Gastrocnemius medialis (tissue), 4 donors: ENCODE data around the gene AKIP1. TPM values are rescaled to one million over a fixed set of nuclear protein-coding genes. Genes with fewer than 3 reads are reported as not detected.
A peak's percentile ranks its signal among the peaks of the same experiment; 100 is the strongest.

Experiments used
- ATAC-seq, 2 donors: fragments of 150-250 bp; one replicate each; pipeline ENCODE4 v1.9.1; 2016
- DNase-seq, 2 donors: peaks; one replicate each; pipeline ENCODE4 v3.0.0-alpha.2; 2019
- H3K27ac ChIP-seq, 4 donors: fragments of 200-600 bp; sonication (generic); 1 replicate in 1 of 4; 2 replicates in 3 of 4; pipeline ENCODE4 v1.5.1; 2016 to 2018; ENCODE audit warnings: mild to moderate bottlenecking in 2 of 4, moderate library complexity in 1 of 4
- H3K27me3 ChIP-seq, 3 donors: fragments of 200-600 bp; sonication (generic) in 2 of 3; 1 replicate in 1 of 3; 2 replicates in 2 of 3; pipeline versions ENCODE4 v1.5.1 to v1.6.0; 2016 to 2019; ENCODE audit warnings: mild to moderate bottlenecking in 1 of 3, moderate library complexity in 1 of 3
- H3K36me3 ChIP-seq, 2 donors: fragments of 200-600 bp; sonication (generic) in 1 of 2; one replicate each; pipeline ENCODE4 v1.5.1; 2017 to 2018
- H3K4me1 ChIP-seq, 2 donors: fragments of 200-600 bp; sonication (generic) in 1 of 2; one replicate each; pipeline ENCODE4 v1.5.1; 2016 to 2017; ENCODE audit warnings: mild to moderate bottlenecking in 2 of 2
- H3K4me3 ChIP-seq, 4 donors: fragments of 200-600 bp; sonication (generic) in 3 of 4; 1 replicate in 1 of 4; 2 replicates in 3 of 4; pipeline ENCODE4 v1.5.1; 2016 to 2019; ENCODE audit warnings: mild to moderate bottlenecking in 2 of 4
- H3K9me3 ChIP-seq, 3 donors: fragments of 200-600 bp; sonication (generic) in 2 of 3; 1 replicate in 1 of 3; 2 replicates in 2 of 3; pipeline ENCODE4 v1.5.1; 2016 to 2019
- CTCF ChIP-seq, 5 experiments: fragments of 450-650 bp in 3 of 5; fragments of 200-600 bp in 2 of 5; sonication (generic) in 2 of 5; IDR thresholded peaks in 4 of 5; conservative IDR thresholded peaks in 1 of 5; 1 replicate in 4 of 5; 2 replicates in 1 of 5; pipeline ENCODE4 v1.5.1; 2016 to 2019; ENCODE audit warnings: antibody characterized with exemption in 5 of 5, mild to moderate bottlenecking in 3 of 5, moderate library complexity in 3 of 5
- POLR2A ChIP-seq, 2 donors: fragments of 450-650 bp; IDR thresholded peaks; one replicate each; pipeline ENCODE4 v1.6.1; 2017; ENCODE audit warnings: antibody characterized with exemption in 2 of 2, mild to moderate bottlenecking in 2 of 2, moderate library complexity in 2 of 2
- in situ Hi-C, 4 donors: fragments of 200-750 bp; cut with MboI; loops; one replicate each; pipeline versions ENCODE4 v1.15.0 to v1.8.0; 2017; ENCODE audit warnings: low sequenced_read_pairs in 4 of 4
- intact Hi-C: fragments of 100-400 bp; cut with DNase I; formaldehyde crosslinking; loops from one replicate; pipeline ENCODE4 v1.15.1; 2023; ENCODE audit warnings: low total_unique reads
- total RNA-seq, 4 donors: library from RNA; depleted of rRNA; stranded (reverse); fragments of >200 nt; gene quantifications; one replicate each; pipeline versions ENCODE4 v1.1.0 to v1.2.3, GENCODE V29; 2016

Gene AKIP1
- 10 to 100 TPM; 13.8 to 33.5 (median 25.0) TPM for total RNA-seq

GRCh38 chr11:8911029-8911823 is at the start of gene AKIP1:
Gene AKIP1, plus strand, starts transcription at chr11:8911189. Its CDS starts 261 bp downstream, at chr11:8911450.
- Histone ChIP-seq H3K36me3 (peaks cover 0 to 7% of the 10 kb centered on the region in 2 donors), H3K27ac (peak within 1 kb of the TSS; percentile 86 to 93 (median 90)), H3K4me1 (peaks cover 10 to 21% of the 10 kb centered on the region in 2 donors), H3K9me3 (no peaks in the 10 kb centered on the region), H3K4me3 (peak within 1 kb of the TSS; percentile 88 to 95 (median 94)), H3K27me3 (no peaks in the 10 kb centered on the region)
- ATAC-seq, result peak; percentile 93
- in situ Hi-C loops, result loop anchor here in 1 of 4 donors (25.0 kb wide), 1 partner anchor 224 kb away; the partner anchor contains the start of genes RPL27A and TRIM66
- intact Hi-C loops, result loop anchor here (2.0 to 5.0 kb wide), 3 partner anchors 54 to 222 kb away; partner anchors contain the start of gene TMEM9B
- TF ChIP-seq CTCF (IDR thresholded peaks at IDR 0.05 in 4 of 5, conservative IDR thresholded peaks at IDR 0.05 in 1 of 5) (no peak), POLR2A (IDR thresholded peaks at IDR 0.05) (peak in 1 of 2 donors; percentile 51)
- peak; percentile 89 to 91 for DNase-seq

DNA sequence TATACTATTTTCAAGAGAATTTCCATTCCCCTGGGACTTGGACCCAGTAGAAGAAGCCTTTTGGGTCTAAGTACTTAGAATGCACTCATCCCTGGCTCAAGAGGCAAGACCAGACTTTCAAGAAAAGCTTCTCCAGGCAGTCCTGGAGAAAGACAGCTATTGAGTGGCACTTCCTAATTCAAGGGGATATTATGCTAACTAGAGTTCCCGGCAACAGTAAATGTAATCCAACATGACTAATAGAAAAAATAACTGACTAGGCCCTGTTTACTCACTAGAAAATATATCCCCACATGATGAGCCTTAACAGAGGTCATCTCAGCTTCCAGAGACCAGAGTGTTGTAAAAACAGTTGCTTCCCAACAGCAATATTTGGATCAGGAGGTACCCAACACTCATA is 47.2 kb upstream of the AKIP1 start:
- no peaks in the 10 kb centered on the region for H3K27me3 ChIP-seq
- TF ChIP-seq CTCF (IDR thresholded peaks at IDR 0.05 in 4 of 5, conservative IDR thresholded peaks at IDR 0.05 in 1 of 5) (no peak), POLR2A (IDR thresholded peaks at IDR 0.05) (no peak)
- intact Hi-C loops, result no loop called here
- no peaks in the 10 kb centered on the region for H3K9me3 ChIP-seq
- DNase-seq (no peak), ATAC-seq (no peak)
- peaks cover 0 to 11% of the 10 kb centered on the region in 2 donors for H3K4me1 ChIP-seq
- no peak overlapping the region for H3K27ac ChIP-seq
- H3K4me3 ChIP-seq, result no peak overlapping the region
- no peaks in the 10 kb centered on the region for H3K36me3 ChIP-seq
- in situ Hi-C loops, result no loop called here

GRCh38 chr11:8865304-8865703 is 45.7 kb upstream of the AKIP1 start:
- DNase-seq (no peak), ATAC-seq (no peak)
- Histone ChIP-seq H3K27ac (peak overlapping the region in 2 of 4 donors; percentile 2 to 49), H3K9me3 (no peaks in the 10 kb centered on the region), H3K27me3 (no peaks in the 10 kb centered on the region), H3K36me3 (no peaks in the 10 kb centered on the region), H3K4me3 (no peak overlapping the region), H3K4me1 (peaks cover 0 to 11% of the 10 kb centered on the region in 2 donors)
- intact Hi-C loops, result no loop called here
- TF ChIP-seq POLR2A (IDR thresholded peaks at IDR 0.05) (no peak), CTCF (IDR thresholded peaks at IDR 0.05 in 4 of 5, conservative IDR thresholded peaks at IDR 0.05 in 1 of 5) (no peak)
- in situ Hi-C loops, result no loop called here

DNA sequence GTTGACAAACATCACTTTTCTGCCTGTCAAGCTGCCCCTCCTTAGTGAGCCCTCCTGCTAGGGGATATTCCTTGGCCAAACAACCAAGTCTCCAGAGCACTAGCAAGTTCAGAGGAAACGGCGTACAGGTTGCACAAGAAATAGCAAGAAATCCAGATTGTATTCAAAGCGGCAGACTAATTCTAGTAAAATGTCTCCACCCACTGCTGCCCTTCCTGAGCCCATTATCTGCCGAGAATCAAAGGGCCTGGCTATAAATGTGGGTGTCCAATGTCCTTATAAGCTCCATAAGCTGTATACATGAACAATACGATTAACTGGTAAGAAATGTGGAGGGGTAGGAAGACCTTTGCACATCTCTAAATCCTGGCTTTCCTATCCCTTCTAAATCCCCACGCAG is 44.0 kb upstream of the AKIP1 start:
- H3K4me3 ChIP-seq, result no peak overlapping the region
- H3K9me3 ChIP-seq, result no peaks in the 10 kb centered on the region
- ATAC-seq, result no peak
- intact Hi-C loops (no loop called here), in situ Hi-C loops (no loop called here)
- H3K27me3 ChIP-seq, result no peaks in the 10 kb centered on the region
- peaks cover 0 to 15% of the 10 kb centered on the region in 2 donors for H3K4me1 ChIP-seq
- TF ChIP-seq POLR2A (IDR thresholded peaks at IDR 0.05), result no peak
- no peak for TF ChIP-seq CTCF (IDR thresholded peaks at IDR 0.05 in 4 of 5, conservative IDR thresholded peaks at IDR 0.05 in 1 of 5)
- no peak for DNase-seq
- H3K36me3 ChIP-seq, result no peaks in the 10 kb centered on the region
- peak overlapping the region in 1 of 4 donors; percentile 43 for H3K27ac ChIP-seq
